ENCODE results near the gene HTR1D. TPM values are rescaled to one million over a fixed set of nuclear protein-coding genes. Genes with fewer than 3 reads are reported as not detected.

The HTR1D gene
- total RNA-seq, 1 experiment from 2014 or later, result 3.1 TPM

DNA sequence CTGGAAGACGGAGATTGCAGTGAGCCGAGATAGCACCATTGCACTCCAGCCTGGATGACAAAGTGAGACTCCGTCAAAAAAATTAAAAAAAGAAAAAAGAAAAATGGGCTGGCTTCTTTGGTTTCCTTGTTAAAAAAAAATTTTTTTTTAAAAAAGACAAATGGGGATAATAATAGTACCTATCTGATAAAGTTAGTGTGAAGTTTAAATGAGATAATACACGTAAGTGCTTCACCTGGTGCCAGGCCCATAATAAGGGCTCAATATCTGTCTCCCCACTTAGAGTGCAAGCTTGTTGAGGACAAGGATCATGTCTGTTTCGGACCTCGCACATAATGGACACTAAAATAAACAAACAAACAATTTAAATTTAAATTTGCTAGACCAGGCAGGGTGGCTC lies 30.0 kb upstream of the HTR1D start:
- no peak overlapping the region for H4K8ac ChIP-seq (replicated peaks; ENCODE audit: insufficient read length, low read depth, low read length)
- H3K79me2 ChIP-seq (ENCODE audit: insufficient read depth, low read length), result no peaks in the 10 kb centered on the region
- H3K23me2 ChIP-seq (ENCODE audit: insufficient read length, low read depth, low read length, poor library complexity, severe bottlenecking), result no peaks in the 10 kb centered on the region
- H2BK120ac ChIP-seq (ENCODE audit: low read depth, low read length, poor library complexity, severe bottlenecking), result no peak overlapping the region
- no peak overlapping the region for H3K27ac ChIP-seq (ENCODE audit: insufficient read length, low read depth, low read length)
- TF ChIP-seq, protein P1, sequence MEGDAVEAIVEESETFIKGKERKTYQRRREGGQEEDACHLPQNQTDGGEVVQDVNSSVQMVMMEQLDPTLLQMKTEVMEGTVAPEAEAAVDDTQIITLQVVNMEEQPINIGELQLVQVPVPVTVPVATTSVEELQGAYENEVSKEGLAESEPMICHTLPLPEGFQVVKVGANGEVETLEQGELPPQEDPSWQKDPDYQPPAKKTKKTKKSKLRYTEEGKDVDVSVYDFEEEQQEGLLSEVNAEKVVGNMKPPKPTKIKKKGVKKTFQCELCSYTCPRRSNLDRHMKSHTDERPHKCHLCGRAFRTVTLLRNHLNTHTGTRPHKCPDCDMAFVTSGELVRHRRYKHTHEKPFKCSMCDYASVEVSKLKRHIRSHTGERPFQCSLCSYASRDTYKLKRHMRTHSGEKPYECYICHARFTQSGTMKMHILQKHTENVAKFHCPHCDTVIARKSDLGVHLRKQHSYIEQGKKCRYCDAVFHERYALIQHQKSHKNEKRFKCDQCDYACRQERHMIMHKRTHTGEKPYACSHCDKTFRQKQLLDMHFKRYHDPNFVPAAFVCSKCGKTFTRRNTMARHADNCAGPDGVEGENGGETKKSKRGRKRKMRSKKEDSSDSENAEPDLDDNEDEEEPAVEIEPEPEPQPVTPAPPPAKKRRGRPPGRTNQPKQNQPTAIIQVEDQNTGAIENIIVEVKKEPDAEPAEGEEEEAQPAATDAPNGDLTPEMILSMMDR (conservative IDR thresholded peaks at IDR 0.05), result no peak
- H2BK20ac ChIP-seq (ENCODE audit: low read depth, low read length, poor library complexity, severe bottlenecking), result no peak overlapping the region
- H3K9ac ChIP-seq (ENCODE audit: extremely low read depth, insufficient read length, low read length), result no peak overlapping the region
- Mint-ChIP-seq H3K9me3 (no peaks in the 10 kb centered on the region; a peak in 2 of 5 replicates), H3K4me3 (no peak overlapping the region), H3K4me1 (peaks cover 24 to 34% of the 10 kb centered on the region in 2 experiments), H3K27ac (no peak overlapping the region), H3K27me3 (ENCODE audit: low read depth) (peaks cover 6% of the 10 kb centered on the region; the same call in 1 of the 2 replicates), H3K36me3 (ENCODE audit: insufficient read depth in 1 of 3, low read depth in 3 of 3) (no peaks in the 10 kb centered on the region)
- no peak overlapping the region for H2BK15ac ChIP-seq (ENCODE audit: low read depth, low read length)
- DNase-seq, result no peak
- H3K14ac ChIP-seq (ENCODE audit: insufficient read depth, low read length), result no peak overlapping the region
- no peaks in the 10 kb centered on the region for H3K27me3 ChIP-seq (ENCODE audit: insufficient read depth, low read length)
- H4K91ac ChIP-seq (ENCODE audit: insufficient read length, low read depth, low read length), result no peak overlapping the region
- H3T11ph ChIP-seq (ENCODE audit: low read length), result no peak overlapping the region
- no peaks in the 10 kb centered on the region for H4K20me1 ChIP-seq (ENCODE audit: control insufficient read depth, insufficient read depth, insufficient read length)
- no peak overlapping the region for H3K56ac ChIP-seq (ENCODE audit: insufficient read length, low read depth, low read length)
- H2AK5ac ChIP-seq (ENCODE audit: insufficient read length, low read length), result no peak overlapping the region
- H3K79me1 ChIP-seq (ENCODE audit: insufficient read depth, low read depth, low read length, poor library complexity, severe bottlenecking), result no peaks in the 10 kb centered on the region
- H4K5ac ChIP-seq (ENCODE audit: insufficient read length, low read depth, low read length), result no peak overlapping the region
- no peak overlapping the region for H3K18ac ChIP-seq (ENCODE audit: insufficient read length, low read depth, low read length)
- H3K23ac ChIP-seq (ENCODE audit: insufficient read length, low read depth, low read length), result no peak overlapping the region
- H2BK5ac ChIP-seq (ENCODE audit: insufficient read length, low read length), result no peak overlapping the region
- no peak overlapping the region for H2BK12ac ChIP-seq (ENCODE audit: insufficient read length, low read depth, low read length)
- H3K4me2 ChIP-seq (ENCODE audit: insufficient read depth, insufficient read length, low read length), result no peak overlapping the region
- no peak overlapping the region for H2AFZ ChIP-seq (ENCODE audit: low read length)
- peaks cover 2% of the 10 kb centered on the region; the same call in 1 of the 2 replicates for H3K4me1 ChIP-seq (ENCODE audit: insufficient read depth, low read length)
- no CpG with 5 or more reads among the region's 6 CpGs for WGBS (ENCODE audit: extremely low coverage, insufficient read length, low lambda C conversion rate)
- H3K9me3 ChIP-seq (ENCODE audit: control insufficient read depth, low read depth, low read length), result no peaks in the 10 kb centered on the region
- H3K4ac ChIP-seq (ENCODE audit: low read depth, low read length), result no peak overlapping the region

Data from H9 (cell line).